MM.1S (cell line): ENCODE data around the gene LIN37.
"Not testable (repeated sequence)": the region's sequence is repeated elsewhere in the genome, so short reads cannot be mapped to it uniquely, and the experiment has no call there.

Experiments
- DNase-seq: peaks from one replicate; pipeline ENCODE4 v3.0.0-alpha.2; 2015
- H2AFZ ChIP-seq: fragments of 300-600 bp; sonication (generic); 2 replicates; pipeline ENCODE4 v1.6.0; 2016; ENCODE audit warnings: antibody characterized with exemption, low read length
- H3F3A ChIP-seq: fragments of 300-600 bp; sonication (generic); 2 replicates; pipeline ENCODE4 v1.6.1; 2016; ENCODE audit warnings: mild to moderate bottlenecking, antibody characterized with exemption, low read length, moderate library complexity, mixed read lengths; ENCODE audit not compliant: insufficient read depth
- H3K27ac ChIP-seq: fragments of 300-600 bp; sonication (generic); 2 replicates; pipeline ENCODE4 v1.5.1; 2016; ENCODE audit warnings: mild to moderate bottlenecking, low read length
- H3K27me3 ChIP-seq: fragments of 300-600 bp; sonication (generic); replicated peaks from 2 replicates; pipeline ENCODE4 v1.6.0; 2016; ENCODE audit warnings: low read length; ENCODE audit not compliant: insufficient read depth
- H3K36me3 ChIP-seq: fragments of 300-600 bp; sonication (generic); replicated peaks from 2 replicates; pipeline ENCODE4 v1.6.1; 2016; ENCODE audit warnings: mild to moderate bottlenecking, low read length, mixed read lengths; ENCODE audit not compliant: insufficient read depth
- H3K4me1 ChIP-seq: fragments of 300-600 bp; sonication (generic); 2 replicates; pipeline ENCODE4 v1.6.1; 2016; ENCODE audit warnings: low read length, mixed read lengths
- H3K4me2 ChIP-seq: fragments of 300-600 bp; sonication (generic); 2 replicates; pipeline ENCODE4 v1.6.0; 2016; ENCODE audit warnings: low read depth, low read length
- H3K4me3 ChIP-seq: fragments of 300-600 bp; sonication (generic); 2 replicates; pipeline ENCODE4 v1.5.1; 2016; ENCODE audit warnings: low read length, mixed read lengths
- H3K79me2 ChIP-seq: fragments of 300-600 bp; sonication (generic); 2 replicates; pipeline ENCODE4 v1.6.1; 2016; ENCODE audit warnings: mixed run types, low read length, mixed read lengths
- H3K9ac ChIP-seq: fragments of 300-600 bp; sonication (generic); 2 replicates; pipeline ENCODE4 v1.6.1; 2016; ENCODE audit warnings: low read length, mixed read lengths
- H3K9me2 ChIP-seq: fragments of 300-600 bp; sonication (generic); replicated peaks from 2 replicates; pipeline ENCODE4 v1.6.1; 2016; ENCODE audit warnings: mild to moderate bottlenecking, low read length, mixed read lengths; ENCODE audit not compliant: insufficient read depth
- H3K9me3 ChIP-seq: fragments of 300-600 bp; sonication (generic); replicated peaks from 2 replicates; pipeline ENCODE4 v1.6.1; 2016; ENCODE audit warnings: mild to moderate bottlenecking, low read length, mixed read lengths; ENCODE audit not compliant: insufficient read depth
- H4K20me1 ChIP-seq: fragments of 300-600 bp; sonication (generic); 2 replicates; pipeline ENCODE4 v1.6.1; 2016; ENCODE audit warnings: mild to moderate bottlenecking, low read length, moderate library complexity, mixed read lengths; ENCODE audit not compliant: insufficient read depth
- EZH2 ChIP-seq: fragments of 300-600 bp; sonication (generic); optimal IDR thresholded peaks from 2 replicates; pipeline ENCODE3; 2017; ENCODE audit warnings: low read depth, mild to moderate bottlenecking, antibody characterized with exemption, low read length, mixed read lengths
- EZH2phosphoT487 ChIP-seq: fragments of 300-600 bp; sonication (generic); IDR thresholded peaks from 2 replicates; pipeline ENCODE4 v1.6.1; 2018; ENCODE audit warnings: antibody characterized with exemption, low read length
- TF ChIP-seq, protein P1 (sequence below): fragments of 300-600 bp; sonication (generic); IDR thresholded peaks from 2 replicates; pipeline ENCODE4 v1.5.1; 2016; ENCODE audit warnings: antibody characterized with exemption, low read length, mixed read lengths

The LIN37 gene

DNA sequence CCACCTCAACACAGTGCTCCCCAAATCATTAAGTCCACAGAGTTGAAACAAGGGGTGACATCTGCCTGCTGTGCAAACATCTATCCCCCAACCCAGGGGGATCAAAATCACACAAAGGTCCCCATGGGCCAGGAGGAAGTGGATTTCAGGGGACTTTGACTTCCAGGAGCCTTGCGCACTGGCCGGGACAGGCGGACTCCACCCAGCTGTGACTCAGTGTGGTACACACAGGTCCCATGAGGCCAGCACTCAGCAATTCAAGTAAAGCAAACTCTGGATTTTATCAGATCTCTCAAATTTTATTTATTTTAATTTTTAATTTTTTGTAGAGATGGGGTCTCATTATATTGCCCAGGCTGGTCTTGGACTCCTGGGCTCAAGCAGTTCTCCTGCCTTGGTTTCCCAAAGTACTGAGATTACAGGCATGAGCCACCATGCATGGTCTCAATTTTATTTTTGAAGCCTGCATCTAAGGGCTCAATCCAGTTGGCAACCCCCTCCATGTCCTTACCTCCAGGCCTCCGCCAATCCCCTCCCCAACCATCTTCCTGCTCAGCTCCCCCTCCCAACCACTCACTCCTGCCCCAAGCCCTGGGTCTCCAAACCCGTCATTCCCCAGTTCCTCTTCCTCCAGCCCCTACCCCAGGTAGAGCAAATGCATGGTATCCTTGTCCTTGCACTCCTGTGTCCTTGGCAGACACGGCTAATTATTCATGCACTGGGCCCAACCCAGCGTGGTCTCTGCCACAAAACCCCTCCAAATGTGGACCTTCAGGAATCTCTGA, 45.2 kb downstream of the LIN37 start:
- Histone ChIP-seq H3F3A (no peaks in the 10 kb centered on the region), H3K36me3 (no peaks in the 10 kb centered on the region), H3K9me2 (no peaks in the 10 kb centered on the region), H3K9me3 (no peaks in the 10 kb centered on the region), H3K27ac (no peak overlapping the region), H3K9ac (no peak overlapping the region), H3K4me2 (no peak overlapping the region), H3K4me1 (no peaks in the 10 kb centered on the region), H3K4me3 (no peak overlapping the region), H2AFZ (no peak overlapping the region), H3K27me3 (peaks cover 50% of the 10 kb centered on the region), H3K79me2 (no peaks in the 10 kb centered on the region), H4K20me1 (no peaks in the 10 kb centered on the region)
- TF ChIP-seq EZH2phosphoT487 (no peak), EZH2 (no peak)
- TF ChIP-seq, protein P1, sequence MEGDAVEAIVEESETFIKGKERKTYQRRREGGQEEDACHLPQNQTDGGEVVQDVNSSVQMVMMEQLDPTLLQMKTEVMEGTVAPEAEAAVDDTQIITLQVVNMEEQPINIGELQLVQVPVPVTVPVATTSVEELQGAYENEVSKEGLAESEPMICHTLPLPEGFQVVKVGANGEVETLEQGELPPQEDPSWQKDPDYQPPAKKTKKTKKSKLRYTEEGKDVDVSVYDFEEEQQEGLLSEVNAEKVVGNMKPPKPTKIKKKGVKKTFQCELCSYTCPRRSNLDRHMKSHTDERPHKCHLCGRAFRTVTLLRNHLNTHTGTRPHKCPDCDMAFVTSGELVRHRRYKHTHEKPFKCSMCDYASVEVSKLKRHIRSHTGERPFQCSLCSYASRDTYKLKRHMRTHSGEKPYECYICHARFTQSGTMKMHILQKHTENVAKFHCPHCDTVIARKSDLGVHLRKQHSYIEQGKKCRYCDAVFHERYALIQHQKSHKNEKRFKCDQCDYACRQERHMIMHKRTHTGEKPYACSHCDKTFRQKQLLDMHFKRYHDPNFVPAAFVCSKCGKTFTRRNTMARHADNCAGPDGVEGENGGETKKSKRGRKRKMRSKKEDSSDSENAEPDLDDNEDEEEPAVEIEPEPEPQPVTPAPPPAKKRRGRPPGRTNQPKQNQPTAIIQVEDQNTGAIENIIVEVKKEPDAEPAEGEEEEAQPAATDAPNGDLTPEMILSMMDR = no peak
- DNase-seq = no peak

DNA sequence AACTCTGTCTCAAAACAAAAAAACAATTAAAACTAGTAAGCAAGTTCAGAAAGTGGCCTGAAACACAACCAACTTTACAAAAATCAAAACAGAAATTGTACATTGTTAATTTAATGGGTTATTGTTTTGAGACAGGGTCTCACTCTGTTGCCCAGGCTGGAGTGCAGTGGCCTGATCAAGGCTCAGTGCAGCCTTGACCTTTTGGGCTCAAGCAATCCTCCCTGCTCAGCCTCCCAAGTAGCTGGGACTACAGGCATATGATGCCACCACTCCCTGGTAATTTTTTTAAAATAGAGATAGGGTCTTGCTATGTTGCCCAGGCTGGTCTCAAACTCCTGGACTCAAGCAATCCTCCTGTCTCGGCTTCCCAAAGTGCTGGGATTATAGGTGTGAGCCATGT, 47.2 kb downstream of the LIN37 start:
- H3K4me2 ChIP-seq, H3F3A ChIP-seq, DNase-seq, H3K9me3 ChIP-seq, H3K36me3 ChIP-seq, H3K9ac ChIP-seq, H3K9me2 ChIP-seq, H3K4me3 ChIP-seq, H3K27ac ChIP-seq, H3K79me2 ChIP-seq, H2AFZ ChIP-seq, H3K4me1 ChIP-seq, H4K20me1 ChIP-seq: not testable (repeated sequence)
- peaks cover 67% of the 10 kb centered on the region for H3K27me3 ChIP-seq

DNA sequence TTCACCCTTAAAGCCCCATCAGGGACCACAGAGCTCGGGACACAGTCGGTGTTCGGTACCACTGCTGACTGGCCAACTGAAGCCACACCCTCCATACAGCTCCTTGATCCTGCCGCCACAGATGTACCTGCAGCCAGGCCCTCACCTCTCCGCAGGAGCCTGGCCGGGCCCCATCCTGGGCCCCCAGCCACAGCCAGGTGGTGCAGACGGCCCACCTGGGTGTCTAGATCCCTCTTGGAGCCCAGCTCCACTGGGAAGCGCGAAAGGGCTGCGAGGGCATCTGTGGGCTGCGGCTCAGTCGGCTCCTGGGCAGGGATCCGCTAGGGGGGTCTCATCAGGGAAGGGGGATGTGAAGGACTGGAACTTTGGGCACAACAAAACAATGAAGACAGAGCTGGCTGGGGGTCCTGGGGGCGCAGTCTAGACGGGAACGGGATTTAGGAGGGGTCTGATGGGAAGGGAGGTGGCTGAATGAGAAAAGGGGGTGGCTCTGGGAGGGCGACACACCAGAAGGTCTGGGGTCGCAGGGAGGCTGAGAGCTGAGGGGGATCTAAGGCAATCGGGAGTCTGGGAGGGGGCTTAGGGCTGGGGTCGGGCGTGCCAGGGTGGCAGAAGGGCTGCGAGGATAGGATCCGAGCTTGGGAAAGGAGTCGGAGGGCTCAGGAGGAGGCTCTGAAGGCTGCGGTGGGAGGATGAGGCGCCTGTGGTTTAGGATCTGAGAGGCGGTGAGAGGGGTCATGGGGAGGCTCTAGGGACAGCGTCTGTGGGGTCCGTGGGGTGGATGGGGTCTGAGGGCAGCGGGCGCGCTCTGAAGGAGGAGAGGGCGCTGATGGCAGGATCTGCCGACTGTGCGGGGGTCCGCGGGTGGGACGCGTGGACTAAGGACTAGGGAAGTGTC, 48.5 kb downstream of the LIN37 start:
- H3K9me2 ChIP-seq = no peaks in the 10 kb centered on the region
- no peak for DNase-seq
- H3K9ac ChIP-seq = no peak overlapping the region
- no peak overlapping the region for H3K4me3 ChIP-seq
- no peaks in the 10 kb centered on the region for H3K36me3 ChIP-seq
- no peak overlapping the region for H3K4me2 ChIP-seq
- H4K20me1 ChIP-seq = no peaks in the 10 kb centered on the region
- no peak overlapping the region for H2AFZ ChIP-seq
- H3K79me2 ChIP-seq = no peaks in the 10 kb centered on the region
- H3F3A ChIP-seq = no peaks in the 10 kb centered on the region
- TF ChIP-seq EZH2phosphoT487 = no peak
- TF ChIP-seq EZH2 = no peak
- TF ChIP-seq, protein P1 = no peak
- H3K27ac ChIP-seq = no peak overlapping the region
- H3K9me3 ChIP-seq = no peaks in the 10 kb centered on the region
- peaks cover 73% of the 10 kb centered on the region for H3K27me3 ChIP-seq
- H3K4me1 ChIP-seq = no peaks in the 10 kb centered on the region
